SKM-1 treated with dmso at 0.1 percent for 144 hours (cell line): ENCODE measurements around the gene PHF12.

Source experiments
- DNase-seq: peaks from one replicate; lab custom pipeline; 2025; ENCODE audit not compliant: unreplicated experiment; lab: John Stamatoyannopoulos, UW

PHF12 gene

GRCh38 chr17:28955408-28955807 lies 4.1 kb upstream of the PHF12 start:
- DNase-seq: no peak

GRCh38 chr17:28954886-28955285 lies 3.6 kb upstream of the PHF12 start:
- no peak for DNase-seq

GRCh38 chr17:28953444-28954118 lies 2.3 kb upstream of the PHF12 start:
- peak; percentile 34 for DNase-seq

- peak; percentile 99 for DNase-seq
Measured at GRCh38 chr17:28951991-28952975, 965 bp upstream of the PHF12 start.

GRCh38 chr17:28950752-28951427 lies 428 bp downstream of the PHF12 start:
- DNase-seq: no peak

- peak; percentile 13 for DNase-seq
Measured at GRCh38 chr17:28950017-28950751, 1.1 kb downstream of the PHF12 start.

- DNase-seq: peak; percentile 26
Measured at GRCh38 chr17:28949185-28950016, 1.9 kb downstream of the PHF12 start.

- DNase-seq: no peak
Measured at GRCh38 chr17:28948873-28949184, 2.5 kb downstream of the PHF12 start.

- no peak for DNase-seq
Measured at GRCh38 chr17:28948342-28948741, 3.0 kb downstream of the PHF12 start.

- DNase-seq: no peak
Measured at GRCh38 chr17:28947639-28948038, 3.7 kb downstream of the PHF12 start.

- DNase-seq: no peak
Measured at GRCh38 chr17:28946239-28946638, 5.1 kb downstream of the PHF12 start.

- DNase-seq: no peak
Measured at GRCh38 chr17:28944862-28945741, 6.2 kb downstream of the PHF12 start.

GRCh38 chr17:28944343-28944742 lies 7.0 kb downstream of the PHF12 start:
- DNase-seq: no peak

- DNase-seq: no peak
Measured at GRCh38 chr17:28942925-28943324, 8.4 kb downstream of the PHF12 start.

GRCh38 chr17:28941251-28941650 lies 10.1 kb downstream of the PHF12 start:
- DNase-seq: no peak

- no peak for DNase-seq
Measured at GRCh38 chr17:28940675-28941074, 10.6 kb downstream of the PHF12 start.

- DNase-seq: no peak
Measured at GRCh38 chr17:28940142-28940541, 11.2 kb downstream of the PHF12 start.

GRCh38 chr17:28938552-28938951 lies 12.8 kb downstream of the PHF12 start:
- DNase-seq: no peak

GRCh38 chr17:28937044-28937729 lies 14.1 kb downstream of the PHF12 start:
- DNase-seq: peak; percentile 62
